ENCODE results near the gene CX3CR1. TPM values are rescaled to one million over a fixed set of nuclear protein-coding genes. Genes with fewer than 3 reads are reported as not detected.

Gene CX3CR1
- total and polyA plus RNA-seq, 9 of the 15 experiments (the other 6 are each of a cell fraction or from before 2014, with no cell fraction given), result 0.03 to 0.21 TPM; not detected in 7

DNA sequence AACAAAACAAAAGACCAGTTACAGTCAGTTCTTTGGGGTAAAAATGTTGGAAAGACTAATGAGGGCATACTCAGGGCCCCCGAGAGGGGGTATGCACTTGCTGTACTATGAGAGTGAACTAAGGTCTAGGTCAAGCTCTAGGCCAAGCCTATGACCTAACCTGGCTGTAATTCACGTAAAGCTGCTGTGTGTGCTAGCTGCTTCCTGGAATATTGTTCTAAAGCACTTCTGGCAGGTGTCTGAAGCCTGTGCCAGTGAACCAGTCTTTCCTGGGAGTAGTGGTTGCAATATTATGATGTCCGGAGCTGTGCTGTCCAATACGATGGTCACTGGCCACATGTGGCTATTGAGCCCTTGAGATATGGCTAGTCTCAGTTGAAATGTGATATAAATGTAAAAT lies 13.1 kb upstream of the CX3CR1 start:
- Histone ChIP-seq H3K27me3 (ENCODE audit: control insufficient read depth in 2 of 2, insufficient read depth in 2 of 2, low read length in 2 of 2) (peaks cover 3 to 20% of the 10 kb centered on the region in 2 experiments; a peak in 3 of 5 replicates), H3K4me1 (replicated peaks in 1 of 2; ENCODE audit: control insufficient read depth in 2 of 2, insufficient read depth in 2 of 2, low read length in 2 of 2) (peaks cover 0 to 2% of the 10 kb centered on the region in 2 experiments; a peak in 2 of 5 replicates), H2AFZ (ENCODE audit: low read depth, low read length) (no peak overlapping the region), H3K79me2 (ENCODE audit: control insufficient read depth, insufficient read depth, low read length) (no peaks in the 10 kb centered on the region), H3K36me3 (ENCODE audit: control insufficient read depth, insufficient read depth, low read length) (no peaks in the 10 kb centered on the region), H3K9me3 (replicated peaks; ENCODE audit: control insufficient read depth, insufficient read depth, low read depth, low read length) (0 out of 2 replicates have a peak, but pooled peaks cover 3% of the 10 kb centered on the region), H4K20me1 (replicated peaks; ENCODE audit: control insufficient read depth, insufficient read depth, low read length) (no peaks in the 10 kb centered on the region), H3K9ac (ENCODE audit: insufficient read depth in 1 of 2, low read depth in 2 of 2, low read length in 2 of 2) (no peak overlapping the region), H3K27ac (ENCODE audit: extremely low read depth, low read depth, low read length) (no peak overlapping the region), H3K4me3 (no peak overlapping the region), H3K9me1 (ENCODE audit: control insufficient read depth, insufficient read depth, low read length) (no peaks in the 10 kb centered on the region), H3K4me2 (ENCODE audit: insufficient read depth, low read length) (no peak overlapping the region)
- no peak for FAIRE-seq
- TF ChIP-seq MXI1 (IDR thresholded peaks at IDR 0.05; ENCODE audit: low read depth, low read length) (no peak), FOXK1 (CRISPR knock-in tag; IDR thresholded peaks at IDR 0.05; ENCODE audit: borderline replicate concordance) (no peak), ATF1 (CRISPR knock-in tag; IDR thresholded peaks at IDR 0.05) (no peak), ATF1 (tag; IDR thresholded peaks at IDR 0.05) (no peak), KDM1A (IDR thresholded peaks at IDR 0.05) (no peak), FOXA1 (IDR thresholded peaks at IDR 0.05; ENCODE audit: borderline replicate concordance) (no peak), CHCHD3 (CRISPR knock-in tag; IDR thresholded peaks at IDR 0.05) (no peak), ZKSCAN8 (CRISPR knock-in tag; IDR thresholded peaks at IDR 0.05) (no peak)
- in situ Hi-C loops (cut with MboI) (no loop called here), intact Hi-C loops (cut with micrococcal nuclease) (loop anchor here (1.0 kb wide), 1 partner anchor 85 kb away; no protein-coding TSS in a partner anchor)
- no peak for ATAC-seq
- no TSS peak for BruUV-seq (replicated peaks)
- CTCF ChIA-PET (ENCODE audit: low intra/inter-chr PET ratio), result interaction anchor here (2.5 kb wide), 1 partner anchor 103 kb away, joined by 9 read pairs; no protein-coding TSS in a partner anchor
- WGBS (ENCODE audit: insufficient coverage, low coverage, missing lambda C conversion rate), result 3% methylated on average over 4 of the region's 4 CpGs
- DNase-seq (ENCODE audit: extremely low read depth in 1 of 4, low spot score in 3 of 4), result no peak
- POLR2A ChIA-PET, result interaction anchor here (0.6 to 2.2 kb wide), 4 partner anchors 102 to 175 kb away, joined by 3 to 14 read pairs (median 3); partner anchors contain the start of gene XIRP1
